ENCODE measurements around the gene IMP3. TPM values are rescaled to one million over a fixed set of nuclear protein-coding genes. Genes with fewer than 3 reads are reported as not detected.

Gene IMP3
- total RNA-seq, 1 experiment from 2014 or later, result 56.0 TPM

DNA sequence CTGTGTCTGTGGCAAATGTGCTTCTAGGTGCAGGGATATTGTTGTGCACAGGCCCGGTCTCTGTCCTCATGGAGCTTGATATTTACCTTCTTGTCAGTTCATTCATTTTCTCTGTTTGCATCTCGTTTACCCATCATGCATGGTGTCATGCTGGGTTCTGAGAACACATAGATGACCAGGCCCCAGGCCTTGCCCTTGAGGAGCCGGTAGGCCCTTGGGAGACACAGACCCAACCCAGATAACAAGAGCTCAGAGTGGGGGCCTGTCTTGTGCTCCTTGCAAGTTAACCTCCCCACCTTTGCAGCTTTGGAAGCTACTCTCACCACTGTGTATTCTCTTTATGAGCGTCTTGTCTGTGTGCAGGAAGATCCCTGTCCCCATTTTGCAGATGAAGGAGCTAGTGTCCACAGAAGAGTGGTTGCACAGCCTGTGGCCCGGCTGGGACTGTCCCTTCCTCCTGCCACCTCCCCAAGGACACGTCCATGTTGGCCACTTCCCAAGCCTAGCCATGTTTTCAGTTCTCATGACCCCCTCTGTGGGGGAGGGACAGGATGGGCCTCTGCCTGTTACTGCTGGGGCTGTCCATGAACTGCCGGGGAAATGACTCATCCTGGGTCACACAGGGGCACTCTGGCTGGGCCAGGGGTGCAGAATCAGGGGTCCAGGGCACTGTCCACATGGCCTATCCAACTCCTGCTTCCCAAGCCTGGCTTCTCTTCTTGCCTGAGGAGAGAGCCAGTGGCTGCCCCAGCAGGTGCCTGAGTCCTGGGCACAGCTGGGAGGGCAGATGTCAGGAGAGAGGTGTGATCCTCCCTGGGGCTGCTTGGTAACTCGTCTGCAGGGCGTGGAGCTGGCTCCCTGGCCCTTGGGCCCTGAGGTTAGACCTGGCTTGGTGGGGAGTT lies 11.1 kb upstream of the IMP3 start:
- POLR2A ChIA-PET, result no interaction called here
- H3K9me3 ChIP-seq (ENCODE audit: control insufficient read depth, insufficient read depth, low read depth, low read length), result no peaks in the 10 kb centered on the region
- in situ Hi-C loops (cut with HindIII; ENCODE audit: low pct_unique_long_range_greater_than_20kb, low sequenced_read_pairs), result no loop called here

GRCh38 chr15:75649848-75650247 lies 9.8 kb upstream of the IMP3 start:
- H3K36me3 ChIP-seq (ENCODE audit: control insufficient read depth, insufficient read depth, low read length), result no peaks in the 10 kb centered on the region
- DNase-seq (ENCODE audit: low read depth, low spot score) (no peak), ATAC-seq (no peak)
- no peak overlapping the region for H3K27ac ChIP-seq (ENCODE audit: low read length)
- CTCF ChIA-PET, result no interaction called here
- H3K27me3 ChIP-seq (ENCODE audit: control insufficient read depth, insufficient read depth, low read length), result no peaks in the 10 kb centered on the region
- intact Hi-C loops (cut with micrococcal nuclease; ENCODE audit: unreplicated experiment), result no loop called here
- TF ChIP-seq REST (IDR thresholded peaks at IDR 0.05; ENCODE audit: insufficient read depth in 1 of 2, low read depth in 2 of 2, low read length in 1 of 2) (no peak), SIN3A (IDR thresholded peaks at IDR 0.05; ENCODE audit: borderline replicate concordance, insufficient read depth, low read depth, low read length) (no peak), TCF7L2 (IDR thresholded peaks at IDR 0.05; ENCODE audit: low read depth, low read length) (no peak), POLR2AphosphoS5 (IDR thresholded peaks at IDR 0.05; ENCODE audit: low read depth, low read length) (no peak)
- TF ChIP-seq, protein P1, sequence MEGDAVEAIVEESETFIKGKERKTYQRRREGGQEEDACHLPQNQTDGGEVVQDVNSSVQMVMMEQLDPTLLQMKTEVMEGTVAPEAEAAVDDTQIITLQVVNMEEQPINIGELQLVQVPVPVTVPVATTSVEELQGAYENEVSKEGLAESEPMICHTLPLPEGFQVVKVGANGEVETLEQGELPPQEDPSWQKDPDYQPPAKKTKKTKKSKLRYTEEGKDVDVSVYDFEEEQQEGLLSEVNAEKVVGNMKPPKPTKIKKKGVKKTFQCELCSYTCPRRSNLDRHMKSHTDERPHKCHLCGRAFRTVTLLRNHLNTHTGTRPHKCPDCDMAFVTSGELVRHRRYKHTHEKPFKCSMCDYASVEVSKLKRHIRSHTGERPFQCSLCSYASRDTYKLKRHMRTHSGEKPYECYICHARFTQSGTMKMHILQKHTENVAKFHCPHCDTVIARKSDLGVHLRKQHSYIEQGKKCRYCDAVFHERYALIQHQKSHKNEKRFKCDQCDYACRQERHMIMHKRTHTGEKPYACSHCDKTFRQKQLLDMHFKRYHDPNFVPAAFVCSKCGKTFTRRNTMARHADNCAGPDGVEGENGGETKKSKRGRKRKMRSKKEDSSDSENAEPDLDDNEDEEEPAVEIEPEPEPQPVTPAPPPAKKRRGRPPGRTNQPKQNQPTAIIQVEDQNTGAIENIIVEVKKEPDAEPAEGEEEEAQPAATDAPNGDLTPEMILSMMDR (IDR thresholded peaks at IDR 0.05), result no peak
- H3K4me1 ChIP-seq (ENCODE audit: control insufficient read depth, insufficient read depth, low read length), result peaks cover 31% of the 10 kb centered on the region
- peak overlapping the region in 1 of 2 experiments; percentile 1; a peak in 1 of 4 replicates for H3K4me3 ChIP-seq (ENCODE audit: low read depth in 2 of 2, low read length in 2 of 2)
- in situ Hi-C loops (cut with HindIII; ENCODE audit: low pct_unique_long_range_greater_than_20kb, low sequenced_read_pairs), result no loop called here
- no peaks in the 10 kb centered on the region for H3K9me3 ChIP-seq (ENCODE audit: control insufficient read depth, insufficient read depth, low read depth, low read length)
- BruUV-seq (replicated peaks), result no TSS peak
- POLR2A ChIA-PET, result no interaction called here

More for the DNA sequence above, 11.1 kb upstream of the IMP3 start:
- no peak for TF ChIP-seq TCF7L2 (IDR thresholded peaks at IDR 0.05; ENCODE audit: low read depth, low read length)
- TF ChIP-seq, protein P1 (IDR thresholded peaks at IDR 0.05), result no peak
- TF ChIP-seq REST (IDR thresholded peaks at IDR 0.05; ENCODE audit: insufficient read depth in 1 of 2, low read depth in 2 of 2, low read length in 1 of 2), result no peak
- no peak for TF ChIP-seq SIN3A (IDR thresholded peaks at IDR 0.05; ENCODE audit: borderline replicate concordance, insufficient read depth, low read depth, low read length)
- TF ChIP-seq POLR2AphosphoS5 (IDR thresholded peaks at IDR 0.05; ENCODE audit: low read depth, low read length), result no peak
- ATAC-seq (no peak), DNase-seq (ENCODE audit: low read depth, low spot score) (no peak)
- peak overlapping the region; percentile 36; the same call in 1 of the 2 replicates for H3K27ac ChIP-seq (ENCODE audit: low read length)
- H3K4me1 ChIP-seq (ENCODE audit: control insufficient read depth, insufficient read depth, low read length), result peaks cover 31% of the 10 kb centered on the region
- H3K4me3 ChIP-seq (ENCODE audit: low read depth in 2 of 2, low read length in 2 of 2), result peak overlapping the region; percentile 2 to 14; a peak in 3 of 4 replicates
- H3K36me3 ChIP-seq (ENCODE audit: control insufficient read depth, insufficient read depth, low read length), result no peaks in the 10 kb centered on the region
- intact Hi-C loops (cut with micrococcal nuclease; ENCODE audit: unreplicated experiment), result no loop called here
- H3K27me3 ChIP-seq (ENCODE audit: control insufficient read depth, insufficient read depth, low read length), result no peaks in the 10 kb centered on the region
- CTCF ChIA-PET, result interaction anchor here (0.6 to 0.8 kb wide), 5 partner anchors 11 to 192 kb away, joined by 3 to 8 read pairs (median 4); partner anchors contain the start of gene IMP3
- BruUV-seq (replicated peaks), result no TSS peak
